Activated T-cell treated with anti-CD3 and anti-CD28 coated beads for 24 hours (primary cell): ENCODE measurements around the gene SLC22A1.
A peak's percentile ranks its signal among the peaks of the same experiment; 100 is the strongest.
"Not testable (repeated sequence)": the region's sequence is repeated elsewhere in the genome, so short reads cannot be mapped to it uniquely, and the experiment has no call there.

Experiments used
- DNase-seq: peaks from one replicate; pipeline ENCODE4 v3.0.0-alpha.2; 2020; ENCODE audit warnings: low read depth

Gene SLC22A1

GRCh38 chr6:160093946-160094345 lies 27.7 kb upstream of the SLC22A1 start:
- no peak for DNase-seq

GRCh38 chr6:160095146-160095845 lies 26.3 kb upstream of the SLC22A1 start:
- no peak for DNase-seq

DNA sequence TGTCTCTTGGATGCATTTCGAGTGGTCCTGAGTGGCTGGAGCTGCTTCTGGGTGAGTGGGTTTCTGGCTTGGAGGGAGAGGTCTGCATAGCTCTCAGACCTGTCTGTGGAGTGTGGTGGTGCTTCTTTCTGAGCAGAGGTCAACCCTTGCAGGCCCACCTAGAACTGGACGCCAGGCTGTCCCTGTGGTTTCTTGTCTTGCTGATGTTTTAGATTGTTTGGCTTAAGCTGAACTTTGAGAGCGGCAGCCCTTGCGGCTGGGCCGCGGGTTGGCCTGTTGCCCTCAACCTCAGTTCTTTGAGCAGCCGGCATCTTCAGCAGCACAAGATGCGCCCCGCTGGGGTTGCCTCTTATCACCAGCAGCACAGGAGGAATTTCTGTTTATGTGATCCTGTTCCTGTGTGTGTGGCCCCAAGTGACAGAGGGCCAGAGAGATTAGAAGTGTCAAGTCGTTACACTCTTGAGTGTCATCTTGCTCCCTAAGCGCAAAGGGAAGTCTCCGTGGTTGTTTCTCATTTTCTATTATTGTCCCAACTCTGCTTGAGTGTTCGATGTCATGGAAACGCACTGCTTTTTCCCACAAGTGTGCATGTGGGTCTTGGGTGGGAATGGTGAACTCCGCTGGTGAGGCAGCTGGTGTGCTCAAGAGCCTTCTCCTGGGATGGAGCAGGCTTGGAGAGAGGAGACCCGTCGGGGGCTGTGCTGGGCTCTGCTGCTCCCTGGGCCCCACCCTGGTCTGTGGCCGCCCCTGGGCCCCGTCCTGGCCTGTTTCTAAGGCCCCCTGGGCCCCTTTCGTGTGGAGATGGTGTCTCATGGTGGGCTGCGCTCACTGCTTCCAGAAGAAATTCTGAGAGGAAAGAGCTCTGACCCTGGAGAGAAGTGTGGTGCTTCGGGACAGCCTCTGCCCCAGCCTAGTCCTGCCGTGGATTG lies 20.1 kb upstream of the SLC22A1 start:
- no peak for DNase-seq

- DNase-seq = no peak
Observed at GRCh38 chr6:160102399-160102798, 19.2 kb upstream of the SLC22A1 start.

GRCh38 chr6:160102956-160103824 lies 18.4 kb upstream of the SLC22A1 start:
- DNase-seq = peak; percentile 7

GRCh38 chr6:160103825-160104100 lies 17.9 kb upstream of the SLC22A1 start:
- DNase-seq = no peak

DNA sequence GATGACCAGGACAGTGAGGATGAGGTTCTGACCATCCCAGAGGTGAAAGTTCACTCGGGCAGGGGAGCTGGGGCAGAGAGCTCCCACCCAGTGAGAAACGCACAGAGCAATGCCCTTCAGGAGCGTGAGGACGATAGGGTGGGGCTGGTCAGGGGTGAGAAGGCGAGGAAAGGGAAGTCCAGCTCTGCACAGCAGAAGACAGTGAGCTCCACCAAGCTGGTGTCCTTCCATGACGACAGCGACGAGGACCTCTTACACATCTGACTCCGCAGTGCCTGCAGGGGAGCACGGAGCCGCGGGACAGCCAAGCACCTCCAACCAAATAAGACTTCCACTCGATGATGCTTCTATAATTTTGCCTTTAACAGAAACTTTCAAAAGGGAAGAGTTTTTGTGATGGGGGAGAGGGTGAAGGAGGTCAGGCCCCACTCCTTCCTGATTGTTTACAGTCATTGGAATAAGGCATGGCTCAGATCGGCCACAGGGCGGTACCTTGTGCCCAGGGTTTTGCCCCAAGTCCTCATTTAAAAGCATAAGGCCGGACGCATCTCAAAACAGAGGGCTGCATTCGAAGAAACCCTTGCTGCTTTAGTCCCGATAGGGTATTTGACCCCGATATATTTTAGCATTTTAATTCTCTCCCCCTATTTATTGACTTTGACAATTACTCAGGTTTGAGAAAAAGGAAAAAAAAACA lies 16.6 kb upstream of the SLC22A1 start:
- DNase-seq = no peak

GRCh38 chr6:160106010-160106409 lies 15.6 kb upstream of the SLC22A1 start:
- no peak for DNase-seq

DNA sequence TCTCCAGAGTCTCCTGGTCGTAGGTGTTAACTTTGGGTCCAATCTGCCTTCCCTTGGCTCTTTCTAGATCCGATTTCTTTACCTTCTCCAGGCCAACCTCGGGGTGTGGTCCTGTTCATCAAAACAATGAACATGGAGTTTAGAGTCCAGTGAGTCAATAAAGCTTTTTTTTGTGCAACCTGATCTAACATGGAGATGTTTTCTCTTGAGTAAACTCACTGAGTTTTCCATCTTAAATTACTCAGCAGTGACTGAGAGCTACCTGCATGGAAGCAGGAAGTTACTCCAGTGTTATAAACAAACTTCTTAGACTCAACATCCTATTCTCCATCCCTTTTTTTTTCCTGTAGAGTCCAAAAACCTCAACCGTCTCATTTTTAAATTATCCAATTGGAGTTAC lies 14.9 kb upstream of the SLC22A1 start:
- DNase-seq = no peak

DNA sequence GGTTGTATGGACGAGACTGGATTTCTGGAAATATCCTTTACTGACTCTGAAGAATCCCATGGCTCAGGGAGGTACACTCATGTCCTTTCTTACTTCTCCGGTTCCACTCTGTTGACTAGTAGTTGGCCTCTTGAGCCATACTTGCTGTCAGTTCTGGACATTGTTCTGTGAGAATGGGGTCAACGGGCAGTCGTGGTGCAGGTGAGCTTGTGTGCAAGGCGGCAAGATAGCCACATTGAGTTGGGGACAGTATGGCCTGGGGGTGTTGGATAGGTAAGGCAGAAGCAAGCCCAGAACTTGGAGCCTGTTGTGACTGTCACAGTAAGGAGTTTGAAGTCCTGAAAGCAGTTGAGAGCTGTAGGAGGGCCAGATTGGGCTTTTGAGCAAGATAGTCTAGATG lies 13.5 kb upstream of the SLC22A1 start:
- DNase-seq = no peak

DNA sequence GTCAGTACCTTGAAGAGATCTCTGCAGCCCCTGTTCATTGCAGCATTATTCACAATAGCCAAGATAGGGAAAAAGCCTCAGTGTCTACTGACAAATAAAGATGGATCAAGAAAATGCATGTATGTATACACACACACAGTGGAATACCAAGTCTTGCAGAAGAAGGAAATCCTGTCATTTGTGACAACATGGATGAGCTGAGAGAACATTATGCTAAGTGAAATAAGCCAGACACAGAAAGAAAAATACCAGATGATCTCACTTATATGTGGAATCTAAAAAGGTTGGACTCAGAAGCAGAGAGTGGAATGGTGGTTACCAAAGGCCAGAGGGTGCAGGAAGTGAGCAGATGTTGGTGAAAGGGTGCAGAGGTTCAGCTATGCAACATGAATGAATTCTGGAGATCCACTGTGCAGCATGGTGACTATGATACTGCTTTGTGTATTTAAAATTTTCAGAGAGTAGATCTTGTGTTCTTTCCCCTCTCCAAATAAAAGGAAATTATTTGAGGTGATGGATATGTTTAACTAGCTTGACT lies 11.0 kb upstream of the SLC22A1 start:
- no peak for DNase-seq

DNA sequence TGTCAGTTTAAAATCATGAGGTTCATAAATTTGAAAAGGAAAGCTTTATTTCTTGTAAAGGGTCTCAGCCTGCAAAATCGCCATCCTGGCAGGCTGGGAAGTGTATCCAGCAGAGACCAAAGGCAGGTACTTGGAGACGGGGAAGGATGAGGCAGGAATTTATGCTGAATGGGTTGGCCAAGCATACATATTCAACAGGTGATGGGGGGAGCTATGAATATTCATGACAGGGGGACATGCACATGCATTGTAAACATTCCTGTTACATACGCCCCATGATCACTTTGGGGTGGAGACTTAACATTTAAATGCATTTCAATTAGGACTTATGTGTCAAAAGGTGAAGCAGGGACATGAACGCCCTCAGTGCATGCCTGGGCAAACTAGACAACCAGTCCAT lies 9.8 kb upstream of the SLC22A1 start:
- DNase-seq = no peak

DNA sequence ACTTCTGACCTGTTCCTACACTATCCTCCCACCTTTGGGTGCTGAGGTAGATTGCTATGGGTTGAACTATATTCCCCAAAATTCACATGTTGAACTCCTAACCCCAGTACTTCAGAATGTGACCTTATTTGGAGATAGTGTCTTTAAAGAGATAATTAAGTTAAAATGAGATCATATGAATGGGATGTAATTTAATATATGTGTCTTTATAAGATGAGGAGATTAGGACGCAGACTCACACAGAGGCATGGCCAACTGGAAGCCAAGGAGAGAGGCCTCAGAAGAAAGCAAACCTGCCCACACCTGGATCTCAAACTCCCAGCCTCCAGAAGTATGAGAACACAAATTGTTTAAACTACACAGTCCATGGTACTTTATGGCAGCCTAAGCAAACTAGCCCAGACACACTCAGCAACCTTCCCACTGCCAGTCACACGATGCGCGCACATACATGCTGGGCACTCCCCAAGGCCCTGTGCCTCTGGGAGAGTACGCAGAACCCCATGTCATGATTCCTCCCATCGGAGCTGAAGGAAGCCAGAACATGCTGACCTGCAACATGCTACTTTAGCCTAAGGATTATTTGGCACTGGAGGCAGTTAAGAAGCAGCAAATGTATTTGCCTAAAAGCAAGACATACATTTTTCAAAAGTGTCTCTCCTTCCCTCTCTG lies 8.9 kb upstream of the SLC22A1 start:
- no peak for DNase-seq

- DNase-seq = not testable (repeated sequence)
Observed at GRCh38 chr6:160114536-160114935, 7.1 kb upstream of the SLC22A1 start.

GRCh38 chr6:160115421-160115820 lies 6.2 kb upstream of the SLC22A1 start:
- no peak for DNase-seq

DNA sequence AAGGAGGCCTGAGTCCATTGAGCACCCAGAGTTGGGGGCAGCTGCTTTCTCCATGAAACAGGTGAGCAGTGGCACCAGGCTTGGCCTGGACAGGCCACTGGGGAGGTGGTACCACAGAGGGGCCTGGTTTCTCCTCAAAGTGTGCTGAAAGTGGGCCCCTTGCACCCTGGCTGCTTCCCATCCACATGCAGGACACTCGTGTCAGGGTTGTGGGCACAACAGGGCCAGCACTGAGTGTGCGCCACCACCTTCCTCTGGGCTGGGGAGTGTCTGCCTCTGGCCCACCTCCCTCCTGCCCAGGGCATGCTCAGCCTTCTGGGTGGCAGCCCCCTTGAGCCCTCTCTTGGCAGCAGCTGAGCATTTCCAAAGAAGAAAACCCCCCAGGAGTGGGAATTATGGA lies 5.2 kb upstream of the SLC22A1 start:
- DNase-seq = no peak

DNA sequence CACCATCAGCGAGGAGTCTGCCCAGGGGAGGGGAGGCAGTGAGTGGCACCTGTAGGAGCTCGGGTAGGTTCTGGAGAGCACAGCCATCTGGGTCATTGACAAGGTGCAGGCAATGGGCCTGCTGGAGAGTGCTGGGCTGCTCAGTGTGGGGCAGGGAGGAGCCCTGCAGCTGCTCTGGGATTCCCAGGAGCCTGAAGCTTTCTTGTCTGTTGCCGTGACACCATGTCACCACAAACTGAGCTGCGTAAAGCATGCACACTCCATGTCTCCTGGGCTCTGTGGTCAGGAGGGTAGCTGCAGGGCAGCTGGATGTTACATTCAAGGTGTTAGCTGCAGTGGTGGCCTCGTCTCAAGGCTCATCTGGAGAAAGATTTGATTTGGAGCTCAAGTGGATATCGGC lies 4.5 kb upstream of the SLC22A1 start:
- DNase-seq = no peak

DNA sequence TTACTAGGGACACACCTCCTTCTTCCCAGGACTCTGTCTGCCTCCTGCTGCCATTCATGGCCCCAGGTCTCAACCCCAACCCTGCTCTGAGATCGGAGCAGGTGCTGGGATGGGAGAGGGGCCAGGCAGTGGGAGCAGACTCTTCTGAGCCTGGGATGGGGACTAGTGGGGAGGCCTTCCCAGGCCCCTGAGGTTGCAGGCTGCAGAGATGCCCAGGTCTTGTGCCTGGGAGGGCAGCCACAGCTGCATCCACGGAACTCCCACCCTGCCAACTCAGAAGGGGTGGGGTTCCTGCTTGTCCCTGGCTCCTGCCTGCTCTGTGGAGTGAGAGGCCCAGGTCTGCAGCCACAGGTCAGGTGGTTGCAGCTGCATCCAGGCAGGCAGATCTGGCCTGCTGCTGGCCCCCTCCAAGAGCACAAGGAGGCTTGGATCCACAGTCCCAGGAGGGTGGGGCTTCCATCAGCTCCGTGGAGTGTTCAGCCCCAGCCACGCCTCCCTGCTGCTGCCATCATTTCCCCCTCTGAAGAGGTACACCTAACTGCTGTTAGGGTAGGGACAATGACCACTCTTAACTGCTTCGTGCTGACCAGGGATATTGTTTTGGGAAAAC lies 2.9 kb upstream of the SLC22A1 start:
- DNase-seq = no peak

DNA sequence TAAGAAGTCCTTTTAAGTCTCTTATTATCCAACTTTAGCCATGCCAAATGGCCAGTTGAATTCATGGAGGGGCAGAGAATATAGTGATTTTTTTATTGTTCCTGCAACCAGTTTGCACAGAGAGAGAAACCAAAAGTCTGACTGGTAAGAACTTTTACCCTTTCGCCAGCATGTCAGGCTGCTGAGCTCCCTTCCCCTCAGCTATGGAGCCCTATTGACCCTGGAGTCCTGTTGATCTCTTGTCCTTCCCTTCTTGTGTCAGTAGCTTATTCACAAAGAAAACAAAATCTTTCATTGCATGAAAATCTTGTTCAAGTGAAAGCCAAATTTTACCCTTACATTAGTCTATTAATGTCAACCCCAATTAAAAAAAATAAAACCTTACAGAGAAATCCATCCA lies 1.5 kb upstream of the SLC22A1 start:
- no peak for DNase-seq

GRCh38 chr6:160121981-160122380 lies 366 bp downstream of the SLC22A1 start:
- DNase-seq = no peak

DNA sequence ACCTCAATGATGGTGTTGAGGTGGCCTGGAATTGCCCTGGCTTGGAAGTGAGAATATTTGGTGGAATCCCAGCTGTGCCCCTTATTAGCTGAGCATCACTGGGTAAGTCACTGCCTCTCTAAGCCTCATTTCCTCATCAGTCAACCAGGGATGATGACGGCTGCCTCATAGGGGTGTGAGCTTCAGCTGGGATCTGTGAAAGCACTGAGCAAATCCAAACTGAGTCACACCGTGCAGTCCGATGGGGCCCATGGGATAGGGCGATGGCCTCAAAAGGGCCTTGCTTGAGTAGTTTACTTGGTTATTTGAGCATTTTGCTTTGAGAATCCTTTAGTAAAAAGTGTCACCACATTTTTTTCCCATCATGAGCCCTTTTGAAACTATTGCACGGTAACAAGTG lies 1.1 kb downstream of the SLC22A1 start:
- DNase-seq = no peak
